ENCODE results near the gene ITCH. TPM values are rescaled to one million over a fixed set of nuclear protein-coding genes. Genes with fewer than 3 reads are reported as not detected.

Gene ITCH
- 10 to 100 TPM; 40.7 to 59.3 (median 45.9) TPM for total RNA-seq

- TF ChIP-seq, protein P1, sequence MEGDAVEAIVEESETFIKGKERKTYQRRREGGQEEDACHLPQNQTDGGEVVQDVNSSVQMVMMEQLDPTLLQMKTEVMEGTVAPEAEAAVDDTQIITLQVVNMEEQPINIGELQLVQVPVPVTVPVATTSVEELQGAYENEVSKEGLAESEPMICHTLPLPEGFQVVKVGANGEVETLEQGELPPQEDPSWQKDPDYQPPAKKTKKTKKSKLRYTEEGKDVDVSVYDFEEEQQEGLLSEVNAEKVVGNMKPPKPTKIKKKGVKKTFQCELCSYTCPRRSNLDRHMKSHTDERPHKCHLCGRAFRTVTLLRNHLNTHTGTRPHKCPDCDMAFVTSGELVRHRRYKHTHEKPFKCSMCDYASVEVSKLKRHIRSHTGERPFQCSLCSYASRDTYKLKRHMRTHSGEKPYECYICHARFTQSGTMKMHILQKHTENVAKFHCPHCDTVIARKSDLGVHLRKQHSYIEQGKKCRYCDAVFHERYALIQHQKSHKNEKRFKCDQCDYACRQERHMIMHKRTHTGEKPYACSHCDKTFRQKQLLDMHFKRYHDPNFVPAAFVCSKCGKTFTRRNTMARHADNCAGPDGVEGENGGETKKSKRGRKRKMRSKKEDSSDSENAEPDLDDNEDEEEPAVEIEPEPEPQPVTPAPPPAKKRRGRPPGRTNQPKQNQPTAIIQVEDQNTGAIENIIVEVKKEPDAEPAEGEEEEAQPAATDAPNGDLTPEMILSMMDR (IDR thresholded peaks at IDR 0.05): no peak
- TF ChIP-seq POLR2A (IDR thresholded peaks at IDR 0.05): peak in 1 of 2 donors; percentile 84
- WGBS, 2 donors: 0% methylated on average over 31 to 32 of the region's 32 CpGs
- DNase-seq (ENCODE audit: low spot score in 2 of 2): peak; percentile 95 to 99
- intact Hi-C loops (cut with DNase I; ENCODE audit: low total_unique reads): no loop called here
- H3K4me3 ChIP-seq (ENCODE audit: low read depth, poor library complexity, severe bottlenecking): peak within 1 kb of the TSS; percentile 74
Observed at GRCh38 chr20:34363062-34363464, at the start of gene ITCH. ITCH (plus strand) TSS chr20:34363273; CDS start chr20:34393812, 30,539 bp downstream.

DNA sequence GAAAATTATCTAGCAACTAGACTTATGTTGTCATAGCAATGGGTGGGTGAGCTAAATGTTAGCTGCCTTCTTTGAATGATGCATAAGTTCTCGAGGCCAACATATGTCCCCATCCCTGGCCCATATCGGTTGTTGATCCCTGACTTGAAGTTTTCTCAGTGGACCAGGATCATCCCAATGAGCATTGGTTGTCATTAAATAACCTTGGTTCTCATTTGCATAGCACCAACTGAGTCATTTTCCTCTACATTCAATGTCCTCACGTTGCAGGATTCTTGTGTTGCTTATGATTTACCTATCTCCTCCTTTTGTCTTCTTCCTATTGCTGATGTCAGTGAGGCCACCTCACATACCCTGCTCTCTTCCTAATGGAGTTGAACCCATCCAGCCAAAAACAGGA is 47.8 kb upstream of the ITCH start:
- DNase-seq (ENCODE audit: low spot score in 2 of 2): no peak
- 87 to 94% methylated on average over 3 of the region's 3 CpGs for WGBS, 2 donors
- intact Hi-C loops (cut with DNase I; ENCODE audit: low total_unique reads): no loop called here
- TF ChIP-seq POLR2A (IDR thresholded peaks at IDR 0.05): no peak
- TF ChIP-seq, protein P1 (IDR thresholded peaks at IDR 0.05): no peak
- no peak overlapping the region for H3K4me3 ChIP-seq (ENCODE audit: low read depth, poor library complexity, severe bottlenecking)

- no peak for DNase-seq (ENCODE audit: low spot score in 2 of 2)
- no peak overlapping the region for H3K4me3 ChIP-seq (ENCODE audit: low read depth, poor library complexity, severe bottlenecking)
- WGBS, 2 donors: 93 to 94% methylated on average over 6 of the region's 6 CpGs
- TF ChIP-seq, protein P1 (IDR thresholded peaks at IDR 0.05): no peak
- TF ChIP-seq POLR2A (IDR thresholded peaks at IDR 0.05): no peak
- intact Hi-C loops (cut with DNase I; ENCODE audit: low total_unique reads): no loop called here
Observed at GRCh38 chr20:34316196-34316814, 46.8 kb upstream of the ITCH start.

DNA sequence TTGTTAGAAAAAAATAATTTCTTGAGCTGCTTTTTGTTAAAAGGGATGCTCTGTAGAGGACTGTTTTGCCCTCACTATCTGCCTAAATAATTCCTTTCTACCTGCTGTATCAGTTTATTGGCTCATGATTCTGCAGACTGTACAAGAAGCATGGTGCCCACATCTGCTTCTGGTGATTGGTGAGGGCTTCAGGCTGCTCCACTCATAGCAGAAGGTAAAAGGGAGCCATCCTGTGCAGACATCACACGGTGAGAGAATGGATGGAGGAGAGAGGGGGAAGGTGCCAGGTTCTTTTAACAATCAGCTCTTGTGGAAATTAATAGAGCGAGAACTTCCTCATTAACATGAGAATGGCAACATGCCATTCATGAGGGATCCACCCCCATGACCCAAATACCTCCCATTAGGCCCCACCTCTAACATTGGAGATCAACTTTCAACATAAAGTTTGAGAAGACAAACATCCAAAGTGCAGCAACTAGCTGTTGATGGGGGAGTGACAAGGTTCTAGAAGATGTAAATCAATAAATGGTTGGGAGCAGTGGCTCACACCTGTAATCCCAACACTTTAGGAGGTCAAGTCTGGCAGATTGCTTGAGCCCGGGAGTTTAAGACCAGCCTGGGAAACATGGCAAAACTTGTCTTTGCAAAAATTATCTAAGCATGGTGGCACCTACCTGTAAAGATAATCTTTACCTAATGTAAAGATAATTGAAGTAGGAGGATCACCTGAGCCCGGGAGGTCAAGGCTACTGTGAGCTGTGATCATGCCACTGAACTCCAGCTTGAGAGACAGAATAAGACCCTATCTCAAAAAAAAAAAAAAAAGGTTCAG is 44.2 kb upstream of the ITCH start:
- no peak overlapping the region for H3K4me3 ChIP-seq (ENCODE audit: low read depth, poor library complexity, severe bottlenecking)
- DNase-seq (ENCODE audit: low spot score in 2 of 2): no peak
- WGBS, 2 donors: 52 to 65% methylated on average over 4 of the region's 4 CpGs
- intact Hi-C loops (cut with DNase I; ENCODE audit: low total_unique reads): no loop called here
- TF ChIP-seq, protein P1 (IDR thresholded peaks at IDR 0.05): no peak
- TF ChIP-seq POLR2A (IDR thresholded peaks at IDR 0.05): no peak

GRCh38 chr20:34320861-34321260 is 42.2 kb upstream of the ITCH start:
- no peak overlapping the region for H3K4me3 ChIP-seq (ENCODE audit: low read depth, poor library complexity, severe bottlenecking)
- 73 to 77% methylated on average over 3 of the region's 3 CpGs for WGBS, 2 donors
- DNase-seq (ENCODE audit: low spot score in 2 of 2): no peak
- TF ChIP-seq POLR2A (IDR thresholded peaks at IDR 0.05): no peak
- TF ChIP-seq, protein P1 (IDR thresholded peaks at IDR 0.05): no peak
- intact Hi-C loops (cut with DNase I; ENCODE audit: low total_unique reads): no loop called here
